Naive thymus-derived CD8-positive, alpha-beta T cell (primary cell): Measurements from ENCODE around the gene WDR89. TPM values are rescaled to one million over a fixed set of nuclear protein-coding genes. Genes with fewer than 3 reads are reported as not detected.

ENCODE experiments used
- ATAC-seq, 2 donors: fragments of 150-1000 bp; cut with Tn5 transposase in 1 of 2; sonication (Bioruptor Pico), chemical (Tn5 transposase) in 1 of 2; 1 replicate in 1 of 2; 2 replicates in 1 of 2; pipeline ENCODE4 v1.10.0; 2021; ENCODE audit warnings: mild to moderate bottlenecking in 2 of 2, moderate library complexity in 2 of 2
- POLR2A ChIA-PET: fragments of 350-600 bp; sonication (Branson Sonifier 250); formaldehyde crosslinking; loops from one replicate; lab custom pipeline; 2021; ENCODE audit warnings: antibody characterized with exemption; lab: Charles Lee
- DNase-seq, 10 donors: peaks; one replicate each; pipeline versions ENCODE4 v3.0.0 to v3.0.0-alpha.2; 2020 to 2022
- H3K27ac Mint-ChIP-seq, 10 donors: one replicate each; pipeline ENCODE4 v1.8.0; 2020 to 2022; ENCODE audit warnings: mild to moderate bottlenecking in 10 of 10, mixed read lengths in 10 of 10, moderate library complexity in 4 of 10, inconsistent platforms in 1 of 10
- H3K27me3 Mint-ChIP-seq, 5 donors: one replicate each; pipeline ENCODE4 v1.8.0; 2021 to 2022; ENCODE audit warnings: mixed read lengths in 5 of 5
- H3K36me3 Mint-ChIP-seq, 3 donors: one replicate each; pipeline ENCODE4 v1.8.0; 2020 to 2022; ENCODE audit warnings: mixed read lengths in 3 of 3, mild to moderate bottlenecking in 2 of 3, inconsistent platforms in 1 of 3
- H3K4me1 Mint-ChIP-seq, 4 donors: one replicate each; pipeline ENCODE4 v1.8.0; 2021 to 2022; ENCODE audit warnings: mixed read lengths in 4 of 4
- H3K4me3 Mint-ChIP-seq, 10 donors: one replicate each; pipeline ENCODE4 v1.8.0; 2020 to 2022; ENCODE audit warnings: mild to moderate bottlenecking in 10 of 10, mixed read lengths in 10 of 10, moderate library complexity in 6 of 10, inconsistent platforms in 1 of 10
- H3K9me3 Mint-ChIP-seq, 9 donors: one replicate each; pipeline ENCODE4 v1.8.0; 2020 to 2022; ENCODE audit warnings: mixed read lengths in 9 of 9, mild to moderate bottlenecking in 3 of 9, inconsistent platforms in 1 of 9, moderate library complexity in 1 of 9
- polyA plus RNA-seq, 3 donors: library from polyadenylated mRNA; unstranded; fragments of 300-500 nt; fragmentation: Illumina TruSeq; gene quantifications; one replicate each; pipeline ENCODE4 v1.2.3, GENCODE V29; 2021
- total RNA-seq, 8 experiments: library from RNA in 2 of 8; stranded (reverse) in 2 of 8; gene quantifications; one replicate each; pipeline ENCODE4 v1.2.3 and lab custom pipeline; 2021 to 2026

The WDR89 gene, protein sequence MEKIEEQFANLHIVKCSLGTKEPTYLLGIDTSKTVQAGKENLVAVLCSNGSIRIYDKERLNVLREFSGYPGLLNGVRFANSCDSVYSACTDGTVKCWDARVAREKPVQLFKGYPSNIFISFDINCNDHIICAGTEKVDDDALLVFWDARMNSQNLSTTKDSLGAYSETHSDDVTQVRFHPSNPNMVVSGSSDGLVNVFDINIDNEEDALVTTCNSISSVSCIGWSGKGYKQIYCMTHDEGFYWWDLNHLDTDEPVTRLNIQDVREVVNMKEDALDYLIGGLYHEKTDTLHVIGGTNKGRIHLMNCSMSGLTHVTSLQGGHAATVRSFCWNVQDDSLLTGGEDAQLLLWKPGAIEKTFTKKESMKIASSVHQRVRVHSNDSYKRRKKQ
- total RNA-seq (10 to 100 TPM; 40.6 to 41.4 TPM), polyA plus RNA-seq (10 to 100 TPM; 18.7 to 21.6 (median 20.5) TPM), total RNA-seq (lab: John Stamatoyannopoulos, UW) (24.1 to 69.2 (median 58.8) reads per million in 6 experiments)

DNA sequence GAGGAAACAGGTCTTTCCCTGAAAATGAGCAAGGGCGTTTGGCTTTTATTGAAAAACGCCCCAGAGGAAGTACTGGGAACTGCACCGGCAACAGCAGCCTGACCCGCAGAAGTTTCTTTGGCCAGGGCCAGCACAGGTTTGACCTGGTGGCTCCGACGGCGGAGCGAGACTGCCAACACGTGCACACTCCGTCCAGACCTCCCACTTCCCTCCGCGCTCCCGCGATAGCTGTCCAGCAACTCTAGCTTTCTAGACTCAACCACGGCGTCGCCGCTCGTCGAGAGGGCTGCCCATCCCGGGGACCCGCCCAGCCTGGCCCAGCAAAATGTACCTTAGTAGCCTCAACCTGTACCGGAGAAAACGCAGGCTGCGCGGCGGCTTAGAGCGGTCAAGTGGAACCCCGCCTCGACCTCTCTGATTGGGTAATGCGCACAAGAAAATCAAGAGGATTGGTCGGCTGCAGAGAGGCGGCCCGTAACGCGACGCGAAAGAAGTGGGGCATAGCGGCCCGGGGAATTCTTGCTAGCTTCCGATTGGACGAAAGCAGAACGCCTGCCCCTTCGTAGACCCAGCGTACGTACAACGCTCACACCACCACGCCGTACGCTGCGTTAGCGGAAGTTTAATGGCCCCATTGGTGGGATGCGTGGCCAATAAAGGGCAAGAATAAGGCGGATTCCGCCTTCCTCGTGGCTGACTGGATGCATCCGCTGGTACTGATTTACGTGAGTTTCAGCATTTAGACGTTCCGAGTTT lies at the start of gene WDR89:
Gene WDR89, minus strand, starts transcription at position 399 of the 756 bp plus-strand sequence. CDS start 41,929 bp downstream, outside the sequence.
- Mint-ChIP-seq H3K36me3 (peaks cover 4 to 25% (median 9%) of the 10 kb centered on the region in 3 donors), H3K4me1 (peaks cover 16 to 65% (median 45%) of the 10 kb centered on the region in 4 donors), H3K27me3 (peaks cover 0 to 2% (median 0%) of the 10 kb centered on the region in 5 donors), H3K4me3 (peak within 1 kb of the TSS; percentile 82 to 99 (median 94)), H3K9me3 (peaks cover 0 to 5% (median 0%) of the 10 kb centered on the region in 9 donors), H3K27ac (peak within 1 kb of the TSS; percentile 93 to 98 (median 96))
- DNase-seq (peak in 9 of 10 donors; percentile 81 to 98 (median 97)), ATAC-seq (peak; percentile 86)
- POLR2A ChIA-PET = interaction anchor here (0.6 to 5.9 kb wide), 22 partner anchors 8 to 1946 kb away, joined by 3 to 138 read pairs (median 4); partner anchors contain the start of genes HIF1A, MTHFD1, PPP2R5E and SGPP1

DNA sequence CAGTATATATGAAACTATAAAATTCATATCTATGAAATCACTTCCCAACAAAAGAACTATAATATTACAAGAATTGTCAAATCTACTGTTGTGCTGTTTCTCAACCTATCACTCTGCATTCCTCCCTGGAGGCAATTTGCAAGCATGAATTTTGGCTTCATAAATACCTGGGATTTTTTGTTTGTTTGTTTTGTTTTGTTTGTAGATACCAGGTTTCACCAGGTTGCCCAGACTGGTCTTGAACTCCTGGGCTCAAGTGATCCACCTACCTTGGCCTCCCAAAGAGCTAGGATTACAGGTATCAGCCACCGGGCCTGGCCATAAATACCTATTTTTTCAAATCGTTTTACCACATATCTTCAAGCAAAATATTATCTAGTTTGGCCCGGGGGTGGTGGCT lies 47.5 kb upstream of the WDR89 start:
- no peak for ATAC-seq
- Mint-ChIP-seq H3K4me3 (no peak overlapping the region), H3K27ac (no peak overlapping the region), H3K27me3 (no peaks in the 10 kb centered on the region), H3K4me1 (peaks cover 0 to 9% (median 3%) of the 10 kb centered on the region in 4 donors), H3K9me3 (no peaks in the 10 kb centered on the region), H3K36me3 (peaks cover 0 to 36% (median 21%) of the 10 kb centered on the region in 3 donors)
- DNase-seq = no peak
- POLR2A ChIA-PET = no interaction called here

DNA sequence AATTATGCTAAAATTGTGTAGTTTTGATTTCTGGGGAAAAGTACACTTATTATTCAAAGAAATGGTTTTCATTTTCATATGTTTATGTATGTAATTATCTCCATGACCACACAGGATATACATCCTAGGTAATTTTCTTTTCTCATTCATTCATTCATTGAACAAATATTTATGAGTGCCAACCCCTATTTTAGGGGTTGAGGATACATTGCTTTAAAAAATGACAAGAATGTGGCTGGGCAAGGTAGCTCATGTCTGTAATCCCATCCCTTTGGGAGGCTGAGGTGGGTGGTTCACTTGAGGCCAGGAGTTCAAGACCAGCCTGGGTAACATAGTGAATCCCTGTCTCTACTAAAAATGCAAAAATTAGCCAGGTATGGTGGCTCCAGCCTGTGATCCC lies 45.3 kb upstream of the WDR89 start:
- POLR2A ChIA-PET = no interaction called here
- H3K27ac Mint-ChIP-seq = peak overlapping the region in 2 of 10 donors; percentile 1 to 59
- peaks cover 0 to 4% (median 1%) of the 10 kb centered on the region in 4 donors for H3K4me1 Mint-ChIP-seq

DNA sequence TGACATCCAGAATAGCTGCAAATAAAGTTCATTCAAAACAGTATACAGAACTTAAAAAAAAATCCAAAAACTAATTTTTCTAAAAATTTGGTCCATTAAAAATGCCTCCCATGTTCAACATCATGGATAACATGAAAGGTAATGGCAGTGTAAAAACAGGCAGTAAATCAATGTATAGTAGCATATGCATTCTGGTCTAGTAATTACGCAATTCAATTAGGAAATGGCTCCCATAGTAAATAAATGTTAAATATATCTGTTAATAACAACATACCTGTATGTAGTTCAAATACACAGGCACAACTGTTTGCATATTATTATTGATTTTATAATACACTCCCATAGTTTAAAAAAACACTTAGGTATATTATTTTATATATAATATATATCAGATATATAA lies 43.7 kb upstream of the WDR89 start:
- ATAC-seq = no peak
- peaks cover 0 to 34% (median 29%) of the 10 kb centered on the region in 3 donors for H3K36me3 Mint-ChIP-seq
- no peaks in the 10 kb centered on the region for H3K27me3 Mint-ChIP-seq
- DNase-seq = no peak
- peaks cover 0 to 2% (median 0%) of the 10 kb centered on the region in 4 donors for H3K4me1 Mint-ChIP-seq
- POLR2A ChIA-PET = no interaction called here
- no peaks in the 10 kb centered on the region for H3K9me3 Mint-ChIP-seq
- H3K4me3 Mint-ChIP-seq = no peak overlapping the region
- no peak overlapping the region for H3K27ac Mint-ChIP-seq

More for the DNA sequence above, 45.3 kb upstream of the WDR89 start:
- peaks cover 0 to 35% (median 29%) of the 10 kb centered on the region in 3 donors for H3K36me3 Mint-ChIP-seq
- ATAC-seq (no peak), DNase-seq (no peak)
- no peaks in the 10 kb centered on the region for H3K9me3 Mint-ChIP-seq
- H3K4me3 Mint-ChIP-seq = no peak overlapping the region
- H3K27me3 Mint-ChIP-seq = no peaks in the 10 kb centered on the region

DNA sequence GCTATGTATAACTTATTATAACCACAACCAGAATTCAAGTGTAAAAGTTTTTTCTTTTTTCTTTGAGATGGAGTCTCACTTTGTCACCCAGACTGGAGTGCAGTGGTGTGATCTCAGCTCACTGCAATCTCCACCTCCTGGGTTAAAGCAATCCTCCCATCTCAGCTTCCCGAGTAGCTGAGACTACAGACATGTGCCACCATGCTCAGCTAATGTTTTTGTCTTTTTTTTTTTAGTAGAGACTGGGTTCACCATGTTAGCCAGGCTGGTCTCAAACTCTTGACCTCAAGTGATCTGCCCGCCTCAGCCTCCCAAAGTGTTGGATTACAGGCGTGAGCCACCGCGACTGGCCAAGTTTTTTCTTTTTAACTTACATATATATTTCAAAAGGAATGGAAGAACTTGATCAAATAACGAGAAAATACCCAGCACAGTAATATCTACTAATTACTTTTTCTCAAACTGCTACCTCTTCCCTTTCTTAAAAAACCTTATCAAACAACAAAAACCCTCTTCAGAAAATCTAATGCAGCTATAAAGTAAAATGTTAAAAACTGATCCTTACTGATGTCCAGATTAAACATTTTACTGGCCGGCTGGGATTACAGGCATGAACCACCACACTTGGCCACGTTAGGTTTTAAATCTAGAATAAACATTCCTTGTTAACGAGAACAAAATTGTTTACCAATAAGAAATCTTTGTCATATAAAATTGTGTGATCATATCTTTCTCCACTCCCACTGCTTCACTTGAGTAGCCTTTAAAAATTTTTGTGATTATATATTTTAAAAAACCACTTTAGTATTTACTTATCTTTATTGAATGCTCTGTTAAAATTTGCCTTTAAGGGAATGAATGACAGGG lies 41.3 kb upstream of the WDR89 start:
- no peak for DNase-seq
- Mint-ChIP-seq H3K9me3 (no peaks in the 10 kb centered on the region), H3K27me3 (no peaks in the 10 kb centered on the region), H3K27ac (no peak overlapping the region), H3K36me3 (peaks cover 0 to 35% (median 26%) of the 10 kb centered on the region in 3 donors), H3K4me1 (peaks cover 0 to 2% (median 0%) of the 10 kb centered on the region in 4 donors), H3K4me3 (no peak overlapping the region)
- POLR2A ChIA-PET = interaction anchor here (1.2 kb wide), 1 partner anchor 9 kb away, joined by 4 read pairs; no protein-coding TSS in a partner anchor
- no peak for ATAC-seq

DNA sequence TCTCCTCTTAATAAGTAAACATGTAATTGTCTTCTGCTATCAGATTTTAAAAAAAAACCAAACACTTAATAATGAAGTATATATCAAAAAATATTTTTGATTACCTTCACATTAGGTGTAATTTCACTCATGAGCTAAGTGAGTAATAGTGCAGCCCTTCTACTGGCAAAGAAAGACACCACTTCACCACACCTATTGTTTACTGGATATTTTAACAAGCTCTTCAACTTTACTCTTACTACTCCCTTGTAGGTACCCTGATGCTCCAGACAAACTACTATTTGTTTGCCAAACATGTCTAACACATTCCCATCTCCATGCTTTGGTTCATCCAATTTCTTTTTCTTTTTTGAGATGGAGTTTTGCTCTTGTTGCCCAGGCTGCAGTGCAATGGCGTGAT lies 36.9 kb upstream of the WDR89 start:
- H3K27ac Mint-ChIP-seq = peak overlapping the region in 3 of 10 donors; percentile 9 to 75 (median 53)
- no peak overlapping the region for H3K4me3 Mint-ChIP-seq
- ATAC-seq (no peak), DNase-seq (no peak)
- no peaks in the 10 kb centered on the region for H3K27me3 Mint-ChIP-seq
- H3K36me3 Mint-ChIP-seq = peaks cover 0 to 41% (median 25%) of the 10 kb centered on the region in 3 donors
- POLR2A ChIA-PET = interaction anchor here (0.9 to 1.7 kb wide), 3 partner anchors 9 to 37 kb away, joined by 3 to 4 read pairs (median 3); partner anchors contain the start of gene WDR89
- H3K9me3 Mint-ChIP-seq = no peaks in the 10 kb centered on the region
- H3K4me1 Mint-ChIP-seq = peaks cover 0 to 2% (median 1%) of the 10 kb centered on the region in 4 donors

DNA sequence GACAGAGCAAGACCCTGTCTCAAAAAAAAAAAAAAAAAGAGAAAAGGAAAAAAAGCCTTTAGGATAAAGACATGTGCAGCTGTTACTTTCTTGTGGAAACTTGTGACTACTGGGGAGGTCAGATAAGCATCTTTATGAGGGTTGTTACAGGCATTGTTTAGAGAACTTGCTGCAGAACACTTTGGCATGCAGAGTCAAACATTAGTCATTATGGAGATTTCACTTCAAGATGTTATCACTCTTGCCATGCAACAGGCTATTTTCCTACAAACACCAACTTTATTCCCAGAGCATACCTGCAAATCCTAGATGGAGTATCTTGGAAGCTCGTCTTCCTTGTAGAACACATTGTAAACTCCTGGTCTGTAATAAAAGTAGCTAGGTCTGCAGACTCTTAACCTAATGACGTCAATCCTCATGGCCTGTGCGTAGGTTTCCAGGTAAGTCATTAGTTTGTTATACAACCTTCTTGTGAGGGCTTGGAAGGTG lies 36.3 kb upstream of the WDR89 start:
- ATAC-seq (no peak), DNase-seq (no peak)
- H3K36me3 Mint-ChIP-seq = peaks cover 0 to 38% (median 23%) of the 10 kb centered on the region in 3 donors
- POLR2A ChIA-PET = interaction anchor here (0.7 to 1.7 kb wide), 4 partner anchors 9 to 90 kb away, joined by 3 to 6 read pairs (median 4); partner anchors contain the start of gene WDR89
- no peaks in the 10 kb centered on the region for H3K27me3 Mint-ChIP-seq
- no peaks in the 10 kb centered on the region for H3K9me3 Mint-ChIP-seq
- peaks cover 0 to 2% (median 1%) of the 10 kb centered on the region in 4 donors for H3K4me1 Mint-ChIP-seq
- H3K4me3 Mint-ChIP-seq = no peak overlapping the region
- H3K27ac Mint-ChIP-seq = peak overlapping the region in 1 of 10 donors; percentile 68

DNA sequence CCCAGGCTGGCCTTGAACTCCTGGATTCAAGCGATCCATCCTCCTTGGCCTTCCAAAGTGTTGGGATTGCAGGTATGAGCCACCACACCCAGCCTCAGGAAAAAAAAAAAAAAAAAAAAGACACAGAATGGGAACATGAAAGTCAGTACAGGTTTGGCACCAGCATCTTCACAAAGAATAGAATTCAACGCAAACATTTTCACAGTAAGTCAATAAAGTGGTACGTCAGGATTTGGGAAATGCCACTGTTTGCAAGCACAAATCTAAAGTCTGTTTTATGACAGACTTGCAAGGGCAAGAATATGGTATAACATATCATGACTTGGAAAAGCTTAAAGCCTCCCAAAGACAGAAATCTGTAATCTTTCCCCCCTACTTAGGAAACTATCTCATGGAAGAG lies 34.9 kb upstream of the WDR89 start:
- H3K4me3 Mint-ChIP-seq = no peak overlapping the region
- H3K4me1 Mint-ChIP-seq = peaks cover 0 to 2% (median 1%) of the 10 kb centered on the region in 4 donors
- ATAC-seq (no peak), DNase-seq (no peak)
- peak overlapping the region in 1 of 10 donors; percentile 36 for H3K27ac Mint-ChIP-seq
- H3K27me3 Mint-ChIP-seq = no peaks in the 10 kb centered on the region
- POLR2A ChIA-PET = no interaction called here
- H3K36me3 Mint-ChIP-seq = peaks cover 0 to 31% (median 20%) of the 10 kb centered on the region in 3 donors
- no peaks in the 10 kb centered on the region for H3K9me3 Mint-ChIP-seq

DNA sequence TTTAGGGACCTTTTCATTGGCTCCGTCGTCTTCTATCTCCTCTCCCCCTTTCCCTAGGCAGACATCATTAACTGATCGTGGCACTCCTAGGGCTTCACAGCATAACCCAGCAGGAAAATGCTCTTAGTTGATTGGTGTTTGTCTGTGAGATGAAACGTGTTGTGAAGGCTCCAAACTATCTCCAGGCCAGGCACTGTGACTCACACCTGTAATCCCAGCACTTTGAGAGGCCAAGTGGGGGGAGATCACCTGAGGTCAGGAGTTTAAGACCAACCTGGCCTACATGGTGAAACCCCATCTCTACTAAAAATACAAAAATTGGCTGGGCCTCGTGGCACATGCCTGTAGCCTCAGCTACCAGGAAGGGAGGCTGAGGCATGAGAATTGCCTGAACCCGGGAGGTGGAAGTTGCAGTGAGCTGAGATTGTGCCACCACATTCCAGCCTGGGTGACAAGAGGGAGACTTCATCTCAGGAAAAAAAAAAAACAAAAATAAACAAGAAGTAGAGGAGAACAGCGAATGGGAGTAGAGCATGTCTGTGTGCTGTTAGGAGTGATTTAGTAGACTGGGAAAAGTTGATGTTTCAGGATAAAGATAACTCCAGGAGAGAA lies 32.3 kb upstream of the WDR89 start:
- Mint-ChIP-seq H3K9me3 (no peaks in the 10 kb centered on the region), H3K36me3 (peaks cover 0 to 22% (median 15%) of the 10 kb centered on the region in 3 donors), H3K27ac (peak overlapping the region in 4 of 10 donors; percentile 17 to 76 (median 50)), H3K4me1 (peaks cover 0 to 2% (median 1%) of the 10 kb centered on the region in 4 donors), H3K4me3 (no peak overlapping the region), H3K27me3 (no peaks in the 10 kb centered on the region)
- ATAC-seq (no peak), DNase-seq (no peak)
- POLR2A ChIA-PET = interaction anchor here (0.8 kb wide), 1 partner anchor 23 kb away, joined by 3 read pairs; no protein-coding TSS in a partner anchor

DNA sequence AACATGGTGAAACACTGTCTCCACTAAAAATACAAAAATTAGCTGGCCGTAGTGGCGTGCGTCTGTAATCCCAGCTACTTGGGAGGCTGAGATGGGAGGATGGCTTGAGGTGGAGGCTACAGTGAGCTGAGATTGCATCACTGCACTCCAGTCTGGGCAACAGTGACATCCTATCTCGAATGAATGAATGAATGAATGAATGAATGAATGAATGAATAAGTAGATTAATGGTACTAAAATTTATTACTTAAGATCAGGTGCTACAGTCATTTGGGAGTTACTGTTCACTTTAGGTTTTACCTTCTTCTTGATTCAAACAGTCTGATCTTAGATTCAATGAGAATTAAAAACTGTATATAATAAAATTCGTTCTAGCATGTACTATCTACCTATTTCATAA lies 31.6 kb upstream of the WDR89 start:
- DNase-seq (no peak), ATAC-seq (no peak)
- POLR2A ChIA-PET = interaction anchor here (1.0 kb wide), 1 partner anchor 23 kb away, joined by 3 read pairs; no protein-coding TSS in a partner anchor
- Mint-ChIP-seq H3K36me3 (peaks cover 0 to 22% (median 15%) of the 10 kb centered on the region in 3 donors), H3K4me3 (no peak overlapping the region), H3K4me1 (peaks cover 0 to 2% (median 1%) of the 10 kb centered on the region in 4 donors), H3K27me3 (no peaks in the 10 kb centered on the region), H3K9me3 (no peaks in the 10 kb centered on the region), H3K27ac (no peak overlapping the region)
